Heart right ventricle (tissue), 16 donors: ENCODE results near the gene UHMK1. TPM values are rescaled to one million over a fixed set of nuclear protein-coding genes. Genes with fewer than 3 reads are reported as not detected.

Experiments
- ATAC-seq, 8 donors: fragments of 200-7000 bp; cut with Tn5 transposase; one replicate each; pipeline ENCODE4 v1.9.1; 2020; ENCODE audit warnings: mild to moderate bottlenecking in 8 of 8, moderate library complexity in 8 of 8, moderate number of reproducible peaks in 1 of 8
- DNase-seq, 2 donors: peaks; one replicate each; pipeline ENCODE4 v3.0.0-alpha.2; 2020
- H3K27ac ChIP-seq, 10 donors: fragments of 200-600 bp; sonication (generic) in 2 of 10; one replicate each; pipeline versions ENCODE4 v1.5.0 to v1.8.0; 2020 to 2022; ENCODE audit warnings: mild to moderate bottlenecking in 3 of 10
- H3K27me3 ChIP-seq, 7 donors: fragments of 200-600 bp; one replicate each; pipeline ENCODE4 v1.8.0; 2021 to 2022; ENCODE audit warnings: mild to moderate bottlenecking in 2 of 7
- H3K36me3 ChIP-seq, 9 donors: fragments of 200-600 bp; sonication (generic) in 1 of 9; one replicate each; pipeline versions ENCODE4 v1.5.0 to v1.8.0; 2020 to 2022; ENCODE audit warnings: mild to moderate bottlenecking in 2 of 9
- H3K4me1 ChIP-seq, 9 donors: fragments of 200-600 bp; sonication (generic) in 1 of 9; one replicate each; pipeline versions ENCODE4 v1.5.0 to v1.8.0; 2020 to 2022; ENCODE audit warnings: mild to moderate bottlenecking in 4 of 9
- H3K4me3 ChIP-seq, 10 donors: fragments of 200-600 bp; sonication (generic) in 2 of 10; one replicate each; pipeline versions ENCODE4 v1.5.0 to v1.8.0; 2020 to 2022; ENCODE audit warnings: mild to moderate bottlenecking in 7 of 10, moderate library complexity in 2 of 10
- H3K9me3 ChIP-seq, 11 donors: fragments of 200-600 bp in 10 of 11; sonication (generic) in 2 of 11; one replicate each; pipeline versions ENCODE4 v1.5.0 to v1.8.0; 2013 to 2022; ENCODE audit warnings: mild to moderate bottlenecking in 2 of 11, control low read depth in 1 of 11, moderate library complexity in 1 of 11
- WGBS, 2 donors: extraction: QIAGEN DNeasy Blood & Tissue Kit; methylation state at CpG; one replicate each; pipeline ENCODE4 v1.1.7; 2013; ENCODE audit warnings: inconsistent platforms in 1 of 2; 5-methylcytosine and 5-hydroxymethylcytosine counted together
- intact Hi-C, 10 donors: fragments of 100-400 bp; cut with DNase I; formaldehyde crosslinking; loops; one replicate each; pipeline versions ENCODE4 v1.11.1 to v1.14.2; 2022
- polyA plus RNA-seq, 2 donors: library from polyadenylated mRNA; stranded (reverse); fragments of 200-250 nt; gene quantifications; one replicate each; pipeline ENCODE4 v1.2.3, GENCODE V29; 2013
- total RNA-seq, 10 donors: library from RNA; stranded (reverse); fragmentation: NEBNext Ultra II Directional in 3 of 10; extraction: Animal tissue kit (Norgen Biotek cat#: 25700) in 3 of 10; gene quantifications; one replicate each; pipeline versions ENCODE4 v1.2.1 to v1.2.4, GENCODE V29; 2021 to 2023
- TF ChIP-seq, protein P1 (sequence below), 9 donors: fragments of 200-600 bp; sonication (generic) in 2 of 9; IDR thresholded peaks; one replicate each; pipeline versions ENCODE4 v1.5.0 to v1.8.0; 2021 to 2022; ENCODE audit warnings: antibody characterized with exemption in 9 of 9, mild to moderate bottlenecking in 5 of 9, moderate library complexity in 1 of 9
- donor health status: Arrhythmogenic right ventricular cardiomyopathy.
- donor health status: ischemic (EF 13 %, LVEDD 7.1; RV severe dilation, severe dysfunction).
- donor health status: healthy with polysubstance abuse.
- donor health status: DM: no; HTN: yes; CAD: no.
- donor health status: DM: no; HTN: no; CAD: no.
- donor health status: ischemic (EF 25% LVEDD 6.9; RV normal size, moderate dysfunction).
- donor health status: ischemic (EF 25% LVEDD 5.7; RV mildly dilated, moderate dysfunction).
- donor health status: healthy.
- donor health status: DM: yes; HTN: yes; CAD: no.
- donor health status: Ischemic cardiomyopathy.
- donor health status: ischemic (EF 35%, LVEDD 5.7; RV mildly dilated, moderate dysfunction).
- donor health status: nonischemic (EF 11% LVEDD 7.7; RV severe dilation, severe dysfunction).
- donor health status: DM: yes; HTN: yes; CAD: no.
- donor health status: PGD.
- donor health status: ischemic (EF 29% LVEDD 5.4; RV normal size, mild dysfunction).
- donor health status: nonischemic (EF 23%, LVEDD 6.1; RV moderate dilation, normal function).

Gene UHMK1
- total and polyA plus RNA-seq, 12 donors: 6.7 to 30.6 (median 20.0) TPM

DNA sequence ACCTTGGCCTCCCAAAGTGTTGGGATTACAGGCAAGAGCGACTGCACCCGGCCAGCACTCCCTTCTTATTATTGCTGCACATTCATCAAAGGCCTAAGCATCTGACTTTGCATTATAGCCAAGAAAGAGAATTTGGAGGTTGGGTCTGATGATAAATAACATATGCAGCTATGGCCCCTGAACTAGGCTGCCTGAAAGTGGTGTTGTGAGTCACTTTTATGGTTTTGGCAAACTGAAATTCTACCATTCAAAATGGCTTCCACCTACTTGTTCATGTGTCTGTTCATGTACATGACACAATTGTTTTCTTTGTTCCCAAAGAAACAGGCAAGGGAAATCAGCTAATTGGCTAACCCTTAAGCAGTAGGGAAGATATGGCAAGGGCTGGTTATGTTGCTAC is 38.9 kb downstream of the UHMK1 start:
- WGBS, 2 donors: 92 to 93% methylated on average over 2 of the region's 2 CpGs
- H3K36me3 ChIP-seq: peaks cover 0 to 2% (median 0%) of the 10 kb centered on the region in 9 donors
- TF ChIP-seq, protein P1, sequence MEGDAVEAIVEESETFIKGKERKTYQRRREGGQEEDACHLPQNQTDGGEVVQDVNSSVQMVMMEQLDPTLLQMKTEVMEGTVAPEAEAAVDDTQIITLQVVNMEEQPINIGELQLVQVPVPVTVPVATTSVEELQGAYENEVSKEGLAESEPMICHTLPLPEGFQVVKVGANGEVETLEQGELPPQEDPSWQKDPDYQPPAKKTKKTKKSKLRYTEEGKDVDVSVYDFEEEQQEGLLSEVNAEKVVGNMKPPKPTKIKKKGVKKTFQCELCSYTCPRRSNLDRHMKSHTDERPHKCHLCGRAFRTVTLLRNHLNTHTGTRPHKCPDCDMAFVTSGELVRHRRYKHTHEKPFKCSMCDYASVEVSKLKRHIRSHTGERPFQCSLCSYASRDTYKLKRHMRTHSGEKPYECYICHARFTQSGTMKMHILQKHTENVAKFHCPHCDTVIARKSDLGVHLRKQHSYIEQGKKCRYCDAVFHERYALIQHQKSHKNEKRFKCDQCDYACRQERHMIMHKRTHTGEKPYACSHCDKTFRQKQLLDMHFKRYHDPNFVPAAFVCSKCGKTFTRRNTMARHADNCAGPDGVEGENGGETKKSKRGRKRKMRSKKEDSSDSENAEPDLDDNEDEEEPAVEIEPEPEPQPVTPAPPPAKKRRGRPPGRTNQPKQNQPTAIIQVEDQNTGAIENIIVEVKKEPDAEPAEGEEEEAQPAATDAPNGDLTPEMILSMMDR (IDR thresholded peaks at IDR 0.05): no peak
- peaks cover 0 to 6% (median 4%) of the 10 kb centered on the region in 9 donors for H3K4me1 ChIP-seq
- no peak for DNase-seq
- no peak for ATAC-seq
- H3K27ac ChIP-seq: no peak overlapping the region
- H3K9me3 ChIP-seq: no peaks in the 10 kb centered on the region
- H3K4me3 ChIP-seq: no peak overlapping the region
- H3K27me3 ChIP-seq: no peaks in the 10 kb centered on the region
- intact Hi-C loops: no loop called here

DNA sequence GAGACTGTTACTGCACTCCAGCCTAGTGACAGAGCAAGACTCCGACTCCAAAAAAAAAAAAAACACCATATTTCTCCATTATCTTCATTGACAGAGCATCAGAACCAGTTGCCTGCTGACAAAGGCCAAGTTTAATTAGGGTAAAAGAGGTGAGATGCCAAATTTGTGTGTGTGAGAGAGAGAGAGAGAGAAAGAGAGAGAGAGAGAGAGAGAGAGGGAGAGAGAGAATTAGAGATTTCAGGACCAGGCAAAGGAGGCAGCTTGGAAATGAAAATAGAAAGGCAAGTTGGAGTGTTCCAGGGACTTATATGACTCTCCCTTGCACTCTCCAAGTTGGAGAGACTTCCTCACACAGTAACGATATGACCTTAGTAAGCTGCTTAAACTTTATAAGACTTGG is 39.6 kb downstream of the UHMK1 start:
- Histone ChIP-seq H3K27ac (no peak overlapping the region), H3K27me3 (no peaks in the 10 kb centered on the region), H3K4me3 (no peak overlapping the region), H3K9me3 (no peaks in the 10 kb centered on the region), H3K36me3 (no peaks in the 10 kb centered on the region), H3K4me1 (peaks cover 0 to 10% (median 8%) of the 10 kb centered on the region in 9 donors)
- ATAC-seq (no peak), DNase-seq (no peak)
- 78 to 89% methylated on average over 2 of the region's 2 CpGs for WGBS, 2 donors
- TF ChIP-seq, protein P1 (IDR thresholded peaks at IDR 0.05): no peak
- intact Hi-C loops: no loop called here

DNA sequence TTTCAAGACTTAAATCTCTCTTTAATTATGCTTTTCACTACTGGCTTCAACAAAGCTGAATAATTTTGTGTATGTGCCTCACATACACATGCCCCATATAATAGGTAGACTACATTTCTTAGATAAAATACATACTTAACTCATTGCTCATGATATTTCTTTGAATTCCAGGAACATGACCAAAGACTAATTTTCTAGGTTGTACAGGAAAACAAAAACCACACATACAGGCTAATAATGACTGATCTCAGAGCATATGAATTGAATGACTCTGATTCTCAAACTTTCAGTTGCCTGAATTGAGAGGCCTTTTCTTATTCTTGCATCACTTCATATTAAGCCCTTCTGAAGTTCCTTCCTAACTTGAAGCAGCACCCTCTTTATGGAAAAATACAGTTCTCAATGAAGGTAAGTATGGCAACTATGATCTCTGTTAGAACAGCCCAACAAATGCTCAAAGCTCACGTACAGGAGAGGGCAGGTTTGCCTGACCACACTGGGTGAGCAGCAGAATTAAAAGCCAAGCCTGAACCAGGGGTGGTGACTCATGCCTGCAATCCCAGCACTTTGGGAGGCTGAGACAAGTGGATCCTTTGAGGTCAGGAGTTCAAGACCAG is 41.3 kb downstream of the UHMK1 start:
- Histone ChIP-seq H3K4me1 (peaks cover 0 to 11% (median 8%) of the 10 kb centered on the region in 9 donors), H3K9me3 (peaks cover 0 to 16% (median 7%) of the 10 kb centered on the region in 11 donors), H3K27ac (peak overlapping the region in 1 of 10 donors; percentile 26), H3K27me3 (no peaks in the 10 kb centered on the region), H3K36me3 (no peaks in the 10 kb centered on the region), H3K4me3 (no peak overlapping the region)
- DNase-seq: no peak
- intact Hi-C loops: no loop called here
- WGBS, 2 donors: 91 to 96% methylated on average over 1 of the region's 1 CpG
- TF ChIP-seq, protein P1 (IDR thresholded peaks at IDR 0.05): no peak
- no peak for ATAC-seq

DNA sequence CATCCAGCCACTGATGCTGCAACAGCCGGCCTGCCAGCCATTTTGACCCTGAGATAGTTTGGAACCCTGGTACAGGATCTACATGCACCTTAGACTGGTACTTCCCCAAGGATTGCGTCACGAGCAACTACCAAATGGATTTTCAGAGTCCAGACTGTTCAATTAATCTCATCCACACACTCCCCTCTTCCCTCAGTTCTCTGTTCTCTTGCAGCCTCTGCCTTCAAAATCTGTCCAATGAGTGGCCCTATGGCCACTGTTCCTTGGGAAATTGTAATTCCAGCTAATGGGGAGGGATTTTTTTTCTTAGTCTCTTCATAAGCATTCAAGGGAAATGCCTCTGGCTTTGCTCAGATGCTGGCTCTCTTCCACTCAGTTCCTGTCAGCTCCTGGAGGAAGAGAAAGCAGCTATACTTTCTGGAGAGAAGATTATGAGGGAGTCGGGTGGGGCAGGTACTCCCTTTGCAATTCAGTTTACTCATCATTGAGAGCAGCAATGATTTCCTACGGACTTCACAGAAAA is 44.1 kb downstream of the UHMK1 start:
- peak in 1 of 2 donors; percentile 65 for DNase-seq

More for the DNA sequence above, 44.1 kb downstream of the UHMK1 start:
- intact Hi-C loops: loop anchor here in 1 of 10 donors (10.0 kb wide), 1 partner anchor 117 kb away; no protein-coding TSS in a partner anchor
- 62 to 64% methylated on average over 5 of the region's 5 CpGs for WGBS, 2 donors
- Histone ChIP-seq H3K27me3 (no peaks in the 10 kb centered on the region), H3K4me1 (peaks cover 0 to 11% (median 8%) of the 10 kb centered on the region in 9 donors), H3K36me3 (no peaks in the 10 kb centered on the region), H3K27ac (peak overlapping the region in 9 of 10 donors; percentile 31 to 87 (median 70)), H3K4me3 (no peak overlapping the region), H3K9me3 (peaks cover 0 to 17% (median 7%) of the 10 kb centered on the region in 11 donors)
- TF ChIP-seq, protein P1 (IDR thresholded peaks at IDR 0.05): no peak
- ATAC-seq: peak; percentile 71 to 95 (median 90)
